NCI-H2227 (cell line): ENCODE results near the gene VPS8.
"Not testable (repeated sequence)": the region's sequence is repeated elsewhere in the genome, so short reads cannot be mapped to it uniquely, and the experiment has no call there.

Source experiments
- DNase-seq: peaks from one replicate; lab custom pipeline; 2025; ENCODE audit not compliant: unreplicated experiment; lab: John Stamatoyannopoulos, UW

VPS8 gene

GRCh38 chr3:184914628-184915027 is 102.7 kb downstream of the VPS8 start:
- no peak for DNase-seq

GRCh38 chr3:184918750-184919149 is 106.8 kb downstream of the VPS8 start:
- DNase-seq = no peak

- DNase-seq = no peak
These were observed 107.7 kb downstream of the VPS8 start for GRCh38 chr3:184919651-184920050.

GRCh38 chr3:184924547-184924946 is 112.6 kb downstream of the VPS8 start:
- no peak for DNase-seq

GRCh38 chr3:184927796-184928315 is 115.9 kb downstream of the VPS8 start:
- no peak for DNase-seq

DNA sequence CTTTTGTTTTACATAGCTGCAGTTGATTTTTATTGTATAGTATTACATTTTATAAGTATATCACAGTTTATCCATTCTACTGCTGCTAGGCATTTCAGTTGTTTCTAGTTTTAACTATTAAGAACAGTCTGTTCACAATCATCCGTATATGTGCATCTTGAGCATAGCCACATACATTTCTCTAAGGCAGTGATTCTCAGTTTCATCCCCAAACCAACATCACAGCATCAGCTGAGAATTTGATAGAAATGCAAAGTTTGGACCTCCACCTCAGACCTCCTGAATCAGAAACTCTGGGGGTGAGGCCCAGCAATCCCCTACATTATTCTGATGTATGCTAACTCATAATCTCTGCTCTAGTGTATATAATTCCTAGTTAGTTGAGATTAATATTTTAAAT is 120.8 kb downstream of the VPS8 start:
- DNase-seq = no peak

DNA sequence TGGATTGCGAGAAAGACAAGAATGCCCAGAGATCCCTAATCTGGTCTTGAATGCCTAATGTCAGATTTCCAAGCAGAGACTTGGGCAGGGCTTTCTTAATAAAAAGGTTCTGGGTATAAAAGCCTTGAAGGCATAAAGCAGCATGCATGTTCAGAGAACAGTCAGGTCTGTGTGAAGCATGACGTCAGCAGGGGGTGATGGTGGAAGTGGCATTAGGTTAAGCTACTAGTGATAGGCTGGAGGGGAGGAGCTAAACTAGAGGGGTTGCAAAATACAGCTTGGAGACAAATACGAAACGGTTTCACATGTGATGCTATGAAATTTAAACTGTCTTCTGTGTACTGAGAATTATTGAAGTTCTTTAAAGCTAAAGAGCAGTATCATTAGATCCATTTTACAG is 125.6 kb downstream of the VPS8 start:
- no peak for DNase-seq

DNA sequence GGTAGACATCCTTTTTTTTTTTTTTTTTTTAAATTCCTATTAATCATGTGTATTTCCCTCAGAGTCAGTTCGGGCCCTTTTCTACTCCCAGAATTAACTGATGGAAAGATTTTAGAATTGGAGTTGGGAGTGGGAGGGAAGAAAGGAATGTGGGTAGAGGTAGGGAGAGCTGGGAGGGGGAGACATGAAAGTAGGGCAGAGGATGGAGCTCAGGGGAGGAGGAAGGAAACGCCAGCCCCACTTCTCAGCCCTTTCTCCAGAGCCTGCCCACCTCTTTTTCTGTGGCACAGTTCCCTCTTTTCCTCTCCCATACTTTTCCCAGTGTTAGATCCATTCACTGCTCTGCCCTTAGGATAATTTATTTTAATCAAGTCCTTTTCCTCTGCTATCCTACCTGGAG is 129.4 kb downstream of the VPS8 start:
- DNase-seq = no peak

DNA sequence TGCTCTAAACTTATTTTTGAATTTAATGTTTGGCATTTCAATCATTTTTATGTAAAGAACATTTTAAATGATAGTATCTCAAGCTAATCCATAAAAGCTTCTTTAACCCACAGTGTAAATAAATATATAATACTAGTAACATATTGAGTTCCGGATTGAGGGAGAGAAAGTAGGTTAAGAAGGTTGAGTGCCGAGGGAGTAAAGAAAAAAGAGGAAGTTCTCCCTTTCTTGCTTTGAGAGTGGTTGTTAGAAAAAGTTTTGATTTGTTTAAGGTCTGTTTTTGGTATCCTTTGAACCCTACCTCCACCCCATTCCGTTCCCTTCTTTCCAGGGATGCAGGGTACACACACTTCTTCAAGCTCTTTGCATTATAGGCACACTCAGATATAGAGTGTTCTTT is 130.8 kb downstream of the VPS8 start:
- DNase-seq = no peak

GRCh38 chr3:184944241-184944640 is 132.3 kb downstream of the VPS8 start:
- no peak for DNase-seq

DNA sequence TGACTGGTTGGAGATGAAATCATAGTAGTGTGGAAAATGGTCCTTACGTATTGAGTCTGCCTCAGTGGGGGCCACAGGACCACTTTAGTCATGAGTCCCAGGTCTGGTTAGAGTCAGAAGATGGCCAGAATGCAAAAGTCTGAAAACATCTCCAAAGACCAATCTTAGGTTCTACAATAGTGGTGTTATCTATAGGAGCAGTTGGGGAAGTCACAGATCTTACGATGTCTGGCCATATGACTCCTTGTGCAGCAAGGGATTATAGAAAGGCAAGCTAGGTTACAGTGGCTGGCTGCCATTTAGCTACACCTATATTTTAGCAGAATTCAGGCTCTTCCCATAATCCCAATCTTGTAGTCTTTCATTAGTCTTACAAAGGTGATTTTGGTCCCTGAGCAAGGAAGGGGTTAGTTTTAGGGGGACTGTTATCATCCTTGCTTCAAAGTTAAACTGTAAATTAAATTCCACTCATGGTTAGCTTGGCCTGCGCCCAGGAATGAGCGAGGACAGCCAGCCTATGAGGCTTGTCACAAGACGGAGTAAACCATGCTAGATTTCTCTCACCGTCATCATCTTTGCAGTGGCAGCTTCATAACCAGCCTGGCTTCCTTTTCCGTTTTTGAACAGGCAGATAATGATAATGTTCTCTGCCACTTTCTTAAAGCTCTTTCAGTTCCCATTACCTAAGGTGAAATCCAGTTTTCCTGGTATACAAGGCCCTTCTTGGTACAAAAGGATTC is 134.1 kb downstream of the VPS8 start:
- no peak for DNase-seq

DNA sequence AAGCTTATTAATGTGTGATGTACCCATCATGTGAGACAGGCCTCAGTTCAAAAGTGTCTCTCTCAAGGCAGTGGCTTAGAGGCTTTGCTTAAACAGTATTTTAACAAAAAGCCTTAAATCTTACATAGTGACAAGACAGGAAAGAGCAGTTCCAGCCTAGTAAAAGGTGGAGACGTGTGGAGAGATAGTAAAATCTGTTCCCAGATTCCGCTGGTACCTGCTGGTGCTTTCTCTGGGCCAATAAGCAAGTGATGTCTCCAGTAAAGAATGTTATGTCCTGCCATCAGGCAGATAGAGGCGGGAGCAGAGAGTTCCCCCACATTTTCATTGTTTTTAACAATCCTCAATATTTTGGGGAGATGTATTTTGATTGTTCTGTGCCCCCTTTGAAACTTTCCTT is 135.0 kb downstream of the VPS8 start:
- DNase-seq = no peak

DNA sequence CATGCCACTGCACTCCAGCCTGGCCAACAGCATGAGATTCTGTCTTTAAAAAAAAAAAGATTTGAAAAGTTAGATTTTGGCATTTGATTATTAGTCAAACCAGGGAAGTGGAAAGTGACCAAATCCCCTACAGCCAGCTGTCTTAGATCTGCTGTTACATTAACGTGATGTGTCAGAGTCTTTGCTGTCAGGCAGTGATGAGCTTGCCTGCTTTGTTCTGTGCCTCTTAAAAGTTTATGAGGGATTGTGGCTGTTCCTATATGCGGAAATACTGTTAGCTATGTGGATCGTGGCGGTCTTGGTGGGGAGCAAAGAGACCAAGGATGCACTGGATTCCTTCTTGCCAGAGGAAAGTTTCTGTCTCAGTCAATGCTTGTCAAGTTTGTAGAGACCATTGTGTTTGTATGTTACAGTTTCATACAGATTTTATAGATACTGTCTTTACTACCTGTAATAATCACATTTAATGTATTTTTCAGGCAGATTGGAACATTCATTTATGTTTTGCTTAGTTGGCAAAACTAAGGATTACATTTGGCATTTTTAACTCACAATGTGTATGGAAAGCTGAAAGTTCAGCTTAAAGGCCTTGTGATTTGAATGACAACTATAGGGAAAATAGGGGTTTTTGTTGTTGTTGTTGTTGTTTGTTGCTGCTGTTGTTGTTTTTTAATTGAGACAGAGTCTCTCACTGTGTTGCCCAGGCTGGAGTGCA is 137.4 kb downstream of the VPS8 start:
- no peak for DNase-seq

- not testable (repeated sequence) for DNase-seq
These were observed 138.8 kb downstream of the VPS8 start for GRCh38 chr3:184950816-184951215.

DNA sequence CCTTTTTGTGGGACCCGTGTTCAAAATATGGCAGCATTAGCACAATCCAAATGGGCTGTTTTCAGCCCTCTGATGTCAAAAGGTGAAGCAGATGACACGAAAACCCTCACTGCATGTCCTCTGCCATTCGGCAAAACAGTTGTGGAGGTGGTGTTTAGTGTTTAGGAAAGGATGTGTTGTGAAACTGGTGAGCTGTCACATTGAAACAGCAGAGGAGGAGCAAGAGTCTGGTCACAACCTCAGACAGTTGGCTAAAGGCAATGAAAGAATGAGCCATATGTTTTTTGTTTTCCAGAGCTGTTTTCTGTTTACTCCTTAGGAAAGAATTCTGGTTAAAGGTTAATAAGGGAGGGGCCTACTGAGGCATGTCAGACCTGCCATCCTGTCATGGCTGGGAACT is 140.7 kb downstream of the VPS8 start:
- no peak for DNase-seq

- no peak for DNase-seq
These were observed 141.4 kb downstream of the VPS8 start for GRCh38 chr3:184953401-184953800.

DNA sequence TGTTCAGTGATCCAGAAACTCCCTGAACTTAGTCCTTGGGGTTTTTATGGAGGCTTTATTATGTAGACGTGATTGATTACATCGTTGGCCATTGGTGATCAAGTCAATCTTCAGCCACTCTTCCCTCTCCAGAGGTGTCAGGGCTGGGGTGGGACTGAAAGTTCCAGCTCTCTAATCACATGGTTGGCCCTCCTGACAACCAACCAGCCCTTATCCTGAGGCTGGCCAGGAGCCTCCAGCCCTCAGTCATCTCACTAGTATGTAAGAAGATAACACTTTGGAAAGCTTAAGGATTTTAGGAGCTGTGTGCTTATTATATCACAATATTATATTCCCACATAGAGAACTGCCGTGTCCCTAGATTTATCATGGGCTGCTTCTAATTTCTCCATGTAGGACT is 142.3 kb downstream of the VPS8 start:
- DNase-seq = no peak

GRCh38 chr3:184954851-184955250 is 142.9 kb downstream of the VPS8 start:
- DNase-seq = not testable (repeated sequence)

GRCh38 chr3:184965639-184966430 is 153.9 kb downstream of the VPS8 start:
- no peak for DNase-seq

GRCh38 chr3:184968115-184968514 is 156.1 kb downstream of the VPS8 start:
- DNase-seq = no peak

DNA sequence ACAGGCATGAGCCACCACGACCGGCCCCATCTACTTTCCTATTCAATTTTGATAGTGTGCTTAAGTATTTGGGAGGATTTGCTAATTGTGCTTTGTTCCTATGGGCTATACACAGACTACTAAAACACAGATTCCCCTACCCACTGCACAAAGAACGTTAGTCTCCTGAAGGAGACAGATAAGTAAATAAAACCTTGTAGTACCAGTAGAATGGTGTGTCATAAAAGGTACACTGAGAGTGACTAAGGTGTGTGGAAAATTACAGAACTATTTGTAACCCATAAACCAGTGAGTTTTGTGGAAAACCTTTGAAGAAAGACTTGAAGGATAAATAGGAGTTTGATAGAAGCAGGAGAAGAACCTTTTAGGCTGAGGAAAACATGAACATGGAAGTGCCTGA is 158.2 kb downstream of the VPS8 start:
- no peak for DNase-seq

DNA sequence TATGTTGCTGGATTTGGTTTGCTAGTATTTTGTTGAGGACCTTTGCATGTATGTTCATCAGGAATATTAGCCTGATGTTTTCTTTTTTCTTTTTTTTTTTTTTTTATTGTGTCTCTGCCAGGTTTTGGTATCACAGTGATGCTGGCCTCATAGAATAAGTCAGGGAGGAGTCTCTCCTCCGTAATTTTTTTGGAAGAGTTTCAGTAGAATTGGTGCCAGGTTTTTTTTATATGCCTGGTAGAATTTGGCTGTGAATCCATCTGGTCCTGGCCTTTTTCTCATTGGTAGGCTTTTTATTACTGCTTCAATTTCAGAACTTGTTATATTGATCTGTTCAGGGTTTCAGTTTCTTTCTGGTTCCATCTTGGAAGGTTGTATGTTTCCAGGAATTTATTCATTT is 165.8 kb downstream of the VPS8 start:
- DNase-seq = no peak
